Stimulated activated CD4-positive, alpha-beta T cell treated with anti-CD3 and anti-CD28 coated beads, TNF-alpha, amount 100 ng/mL, for 24 hours (primary cell): ENCODE results near the gene MYL11.

Experiments used
- DNase-seq, 3 experiments: peaks; one replicate each; pipeline ENCODE4 v3.0.0-alpha.2; 2020; ENCODE audit warnings: low read depth in 3 of 3

The MYL11 gene

GRCh38 chr16:30418350-30419181 lies 44.0 kb downstream of the MYL11 start:
- no peak for DNase-seq

DNA sequence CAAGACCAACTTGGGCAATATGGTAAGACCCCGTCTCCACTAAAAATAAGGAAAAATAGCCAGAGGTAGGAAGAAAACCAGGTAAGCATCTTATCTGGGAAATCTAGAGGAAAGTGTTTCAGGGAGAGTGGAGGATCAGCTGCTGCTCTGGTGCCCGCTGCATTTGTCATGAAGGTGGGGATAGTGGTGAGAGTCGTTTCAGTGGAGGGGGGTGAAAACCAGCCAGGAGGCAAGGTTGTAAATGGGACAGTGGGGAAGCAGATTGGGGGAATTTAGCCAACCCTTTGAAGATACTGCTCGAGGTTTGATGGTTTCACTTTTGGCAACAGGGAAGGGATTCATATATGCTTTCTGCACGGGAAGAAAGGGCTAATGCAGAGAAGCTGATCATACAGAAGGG lies 46.4 kb downstream of the MYL11 start:
- no peak for DNase-seq
